Medulla oblongata (tissue), 1 donor: ENCODE results near the gene NXPE4.
"Not testable (repeated sequence)": the region's sequence is repeated elsewhere in the genome, so short reads cannot be mapped to it uniquely, and the experiment has no call there.

Experiments
- DNase-seq: peaks from one replicate; pipeline ENCODE4 v3.0.0-alpha.2; 2015; ENCODE audit errors: extremely low spot score

The NXPE4 gene

GRCh38 chr11:114610984-114611944, 15.7 kb upstream of the NXPE4 start:
- DNase-seq, result no peak

GRCh38 chr11:114610550-114610949, 15.0 kb upstream of the NXPE4 start:
- no peak for DNase-seq

- no peak for DNase-seq
Observed at GRCh38 chr11:114609429-114609828, 13.8 kb upstream of the NXPE4 start.

- not testable (repeated sequence) for DNase-seq
Observed at GRCh38 chr11:114608605-114609004, 13.0 kb upstream of the NXPE4 start.

- DNase-seq, result no peak
Observed at GRCh38 chr11:114607753-114608459, 12.3 kb upstream of the NXPE4 start.

- DNase-seq, result not testable (repeated sequence)
Observed at GRCh38 chr11:114606802-114607075, 11.2 kb upstream of the NXPE4 start.

- DNase-seq, result no peak
Observed at GRCh38 chr11:114606003-114606801, 10.6 kb upstream of the NXPE4 start.

GRCh38 chr11:114605370-114605769, 9.8 kb upstream of the NXPE4 start:
- DNase-seq, result no peak

GRCh38 chr11:114604886-114605285, 9.3 kb upstream of the NXPE4 start:
- DNase-seq, result no peak

- no peak for DNase-seq
Observed at GRCh38 chr11:114604179-114604813, 8.7 kb upstream of the NXPE4 start.

GRCh38 chr11:114603151-114603550, 7.6 kb upstream of the NXPE4 start:
- DNase-seq, result not testable (repeated sequence)

GRCh38 chr11:114598461-114598860, 2.9 kb upstream of the NXPE4 start:
- no peak for DNase-seq

GRCh38 chr11:114596175-114596919, 761 bp upstream of the NXPE4 start:
- DNase-seq, result no peak

- DNase-seq, result no peak
Observed at GRCh38 chr11:114594703-114595102, 883 bp downstream of the NXPE4 start.

GRCh38 chr11:114587398-114587953, 8.1 kb downstream of the NXPE4 start:
- DNase-seq, result no peak

GRCh38 chr11:114586797-114587196, 8.8 kb downstream of the NXPE4 start:
- no peak for DNase-seq

GRCh38 chr11:114571712-114572111, 23.9 kb downstream of the NXPE4 start:
- DNase-seq, result no peak

GRCh38 chr11:114569801-114570200, 25.8 kb downstream of the NXPE4 start:
- no peak for DNase-seq

GRCh38 chr11:114566276-114566675, 29.3 kb downstream of the NXPE4 start:
- no peak for DNase-seq

GRCh38 chr11:114564831-114565230, 30.8 kb downstream of the NXPE4 start:
- no peak for DNase-seq

GRCh38 chr11:114563077-114563476, 32.5 kb downstream of the NXPE4 start:
- DNase-seq, result no peak
